HEK293 (cell line): ENCODE data around the gene CCSER1.

ENCODE experiments used
- CTCF ChIA-PET: fragments of 350-600 bp; formaldehyde crosslinking; extraction: SDS; loops from one replicate; lab custom pipeline; 2021; ENCODE audit warnings: antibody characterized with exemption; lab: Yijun Ruan, JAX
- POLR2A ChIA-PET: fragments of 300-600 bp; formaldehyde crosslinking; extraction: SDS; loops from one replicate; lab custom pipeline; 2020; ENCODE audit warnings: antibody characterized with exemption, inconsistent platforms; lab: Yijun Ruan, JAX
- H3K27ac ChIP-seq: fragments of 200-500 bp; sonication (Bioruptor generic); 2 replicates; pipeline ENCODE4 v1.5.1; 2014; ENCODE audit warnings: low read depth, low read length, control low read depth, inconsistent platforms; ENCODE audit errors: extremely low read depth
- H3K36me3 ChIP-seq, 2 experiments: fragments of 200-500 bp in 1 of 2; sonication (Bioruptor generic) in 1 of 2; 1 replicate in 1 of 2; 2 replicates in 1 of 2; pipeline ENCODE4 v1.5.1; 2014 to 2017; ENCODE audit warnings: inconsistent platforms in 2 of 2, low read length in 2 of 2; ENCODE audit not compliant: control insufficient read depth in 2 of 2, insufficient read depth in 1 of 2
- H3K4me1 ChIP-seq: fragments of 200-500 bp; sonication (Bioruptor generic); 2 replicates; pipeline ENCODE4 v1.5.1; 2014; ENCODE audit warnings: mild to moderate bottlenecking, low read length, inconsistent platforms; ENCODE audit not compliant: control insufficient read depth, insufficient read depth
- H3K4me3 ChIP-seq: 2 replicates; pipeline ENCODE4 v1.5.1; 2011; ENCODE audit warnings: low read depth, mild to moderate bottlenecking, control low read depth, low read length, moderate library complexity
- H3K9me3 ChIP-seq: fragments of 200-500 bp; sonication (Bioruptor generic); 2 replicates; pipeline ENCODE4 v1.5.1; 2014; ENCODE audit warnings: low read depth, low read length, inconsistent platforms; ENCODE audit not compliant: control insufficient read depth, insufficient read depth
- FEZF1 ChIP-seq: fragments of 450-650 bp; formaldehyde crosslinking; IDR thresholded peaks from 2 replicates; pipeline ENCODE4 v1.5.1; 2016; ENCODE audit warnings: missing biosample characterization, missing genetic modification characterization
- HOXC10 ChIP-seq: sonication (generic); formaldehyde crosslinking; IDR thresholded peaks from 2 replicates; pipeline ENCODE4 v1.8.1; 2023; ENCODE audit warnings: mild to moderate bottlenecking, missing genetic modification reagents
- HOXD13 ChIP-seq: sonication (generic); formaldehyde crosslinking; IDR thresholded peaks from 2 replicates; pipeline ENCODE4 v1.8.0; 2022; ENCODE audit warnings: missing genetic modification reagents, borderline replicate concordance
- MYNN ChIP-seq: fragments of 450-650 bp; formaldehyde crosslinking; IDR thresholded peaks from 2 replicates; pipeline ENCODE4 v1.5.1; 2016; ENCODE audit warnings: missing biosample characterization, missing genetic modification characterization, borderline replicate concordance
- TCF7L2 ChIP-seq: IDR thresholded peaks from 2 replicates; pipeline ENCODE4 v1.6.1; 2011; ENCODE audit warnings: low read depth, mild to moderate bottlenecking, inconsistent platforms, low read length, moderate library complexity, borderline replicate concordance
- WT1 ChIP-seq: fragments of 450-650 bp; formaldehyde crosslinking; IDR thresholded peaks from 2 replicates; pipeline ENCODE4 v1.5.1; 2016; ENCODE audit warnings: missing biosample characterization, missing genetic modification characterization
- ZBTB49 ChIP-seq: fragments of 450-650 bp; formaldehyde crosslinking; IDR thresholded peaks from 2 replicates; pipeline ENCODE4 v1.5.1; 2016; ENCODE audit warnings: missing biosample characterization, missing genetic modification characterization, low read depth
- ZNF248 ChIP-seq: fragments of 450-650 bp; formaldehyde crosslinking; IDR thresholded peaks from 2 replicates; pipeline ENCODE4 v1.5.1; 2017; ENCODE audit warnings: missing biosample characterization, missing genetic modification characterization
- ZNF266 ChIP-seq: fragments of 450-650 bp; formaldehyde crosslinking; IDR thresholded peaks from 2 replicates; pipeline ENCODE4 v1.5.1; 2016; ENCODE audit warnings: missing biosample characterization, missing genetic modification characterization, low read depth
- ZNF518A ChIP-seq: fragments of 450-650 bp; formaldehyde crosslinking; conservative IDR thresholded peaks from 2 replicates; pipeline ENCODE4 v1.5.1; 2016; ENCODE audit warnings: low read depth, missing biosample characterization, missing genetic modification characterization
- ZNF571 ChIP-seq: fragments of 450-650 bp; formaldehyde crosslinking; IDR thresholded peaks from 2 replicates; pipeline ENCODE4 v1.5.0; 2017; ENCODE audit warnings: missing biosample characterization, missing genetic modification characterization
- ZNF624 ChIP-seq: fragments of 450-650 bp; formaldehyde crosslinking; IDR thresholded peaks from 2 replicates; pipeline ENCODE4 v1.5.1; 2017; ENCODE audit warnings: missing biosample characterization, missing genetic modification characterization
- ZNF843 ChIP-seq: fragments of 450-650 bp; formaldehyde crosslinking; IDR thresholded peaks from 2 replicates; pipeline ENCODE4 v1.5.1; 2016; ENCODE audit warnings: missing biosample characterization, missing genetic modification characterization
- ZXDB ChIP-seq: fragments of 450-650 bp; formaldehyde crosslinking; IDR thresholded peaks from 2 replicates; pipeline ENCODE4 v1.5.1; 2016; ENCODE audit warnings: missing biosample characterization, missing genetic modification characterization
- TF ChIP-seq, protein P1 (sequence below): fragments of 450-650 bp; formaldehyde crosslinking; IDR thresholded peaks from 2 replicates; pipeline ENCODE4 v1.5.1; 2016; ENCODE audit warnings: missing biosample characterization, missing genetic modification characterization, low read depth
- TF ChIP-seq, protein P2 (sequence below): fragments of 450-650 bp; formaldehyde crosslinking; IDR thresholded peaks from 2 replicates; pipeline ENCODE4 v1.5.1; 2016; ENCODE audit warnings: missing biosample characterization, missing genetic modification characterization

Gene CCSER1

GRCh38 chr4:90727938-90728337 lies 600.7 kb downstream of the CCSER1 start (continued):
- TF ChIP-seq WT1 (tag by site-specific recombination): no peak

GRCh38 chr4:90730752-90731151 lies 603.6 kb downstream of the CCSER1 start:
- CTCF ChIA-PET: no interaction called here
- TF ChIP-seq FEZF1 (tag by site-specific recombination): 0 out of 2 replicates have a peak, but pooled peaks have one; percentile 17
- TF ChIP-seq, protein P1, sequence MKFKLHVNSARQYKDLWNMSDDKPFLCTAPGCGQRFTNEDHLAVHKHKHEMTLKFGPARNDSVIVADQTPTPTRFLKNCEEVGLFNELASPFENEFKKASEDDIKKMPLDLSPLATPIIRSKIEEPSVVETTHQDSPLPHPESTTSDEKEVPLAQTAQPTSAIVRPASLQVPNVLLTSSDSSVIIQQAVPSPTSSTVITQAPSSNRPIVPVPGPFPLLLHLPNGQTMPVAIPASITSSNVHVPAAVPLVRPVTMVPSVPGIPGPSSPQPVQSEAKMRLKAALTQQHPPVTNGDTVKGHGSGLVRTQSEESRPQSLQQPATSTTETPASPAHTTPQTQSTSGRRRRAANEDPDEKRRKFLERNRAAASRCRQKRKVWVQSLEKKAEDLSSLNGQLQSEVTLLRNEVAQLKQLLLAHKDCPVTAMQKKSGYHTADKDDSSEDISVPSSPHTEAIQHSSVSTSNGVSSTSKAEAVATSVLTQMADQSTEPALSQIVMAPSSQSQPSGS (tag by site-specific recombination): peak; percentile 56; the same call in 1 of the 2 replicates
- peak; percentile 54; the same call in 1 of the 2 replicates for TF ChIP-seq ZNF843 (tag by site-specific recombination)
- no peak for TF ChIP-seq ZNF248 (tag by site-specific recombination)
- no peak for TF ChIP-seq ZBTB49 (tag by site-specific recombination)
- no peak for TF ChIP-seq ZNF266 (tag by site-specific recombination)
- peak; percentile 45; the same call in 1 of the 2 replicates for TF ChIP-seq TCF7L2
- H3K4me3 ChIP-seq: no peak overlapping the region
- POLR2A ChIA-PET: no interaction called here
- no peak overlapping the region for H3K27ac ChIP-seq
- H3K36me3 ChIP-seq: no peaks in the 10 kb centered on the region
- H3K9me3 ChIP-seq: no peaks in the 10 kb centered on the region
- H3K4me1 ChIP-seq: no peaks in the 10 kb centered on the region

GRCh38 chr4:90733211-90733610 lies 606.0 kb downstream of the CCSER1 start:
- no peak overlapping the region for H3K4me3 ChIP-seq
- H3K4me1 ChIP-seq: no peaks in the 10 kb centered on the region
- H3K36me3 ChIP-seq: no peaks in the 10 kb centered on the region
- no peak for TF ChIP-seq MYNN (tag by site-specific recombination)
- no peak for TF ChIP-seq HOXD13 (CRISPR knock-in tag)
- no peak for TF ChIP-seq ZXDB (tag by site-specific recombination)
- TF ChIP-seq ZNF571 (tag by site-specific recombination): no peak
- TF ChIP-seq ZNF624 (tag by site-specific recombination): no peak
- TF ChIP-seq ZNF518A (tag by site-specific recombination): no peak
- no peak for TF ChIP-seq HOXC10
- TF ChIP-seq, protein P2, sequence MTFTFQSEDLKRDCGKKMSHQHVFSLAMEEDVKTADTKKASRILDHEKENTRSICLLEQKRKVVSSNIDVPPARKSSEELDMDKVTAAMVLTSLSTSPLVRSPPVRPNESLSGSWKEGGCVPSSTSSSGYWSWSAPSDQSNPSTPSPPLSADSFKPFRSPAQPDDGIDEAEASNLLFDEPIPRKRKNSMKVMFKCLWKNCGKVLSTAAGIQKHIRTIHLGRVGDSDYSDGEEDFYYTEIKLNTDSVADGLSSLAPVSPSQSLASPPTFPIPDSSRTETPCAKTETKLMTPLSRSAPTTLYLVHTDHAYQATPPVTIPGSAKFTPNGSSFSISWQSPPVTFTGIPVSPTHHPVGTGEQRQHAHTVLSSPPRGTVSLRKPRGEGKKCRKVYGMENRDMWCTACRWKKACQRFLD: no peak
- H3K9me3 ChIP-seq: no peaks in the 10 kb centered on the region
- no peak overlapping the region for H3K27ac ChIP-seq
- POLR2A ChIA-PET: no interaction called here
- CTCF ChIA-PET: no interaction called here
